NCI-H1092 treated with DMSO at 0.1 percent for 48 hours (cell line): ENCODE measurements around the gene MRAP2.

Source experiments
- DNase-seq: peaks from one replicate; lab custom pipeline; 2025; lab: John Stamatoyannopoulos, UW

The MRAP2 gene

DNA sequence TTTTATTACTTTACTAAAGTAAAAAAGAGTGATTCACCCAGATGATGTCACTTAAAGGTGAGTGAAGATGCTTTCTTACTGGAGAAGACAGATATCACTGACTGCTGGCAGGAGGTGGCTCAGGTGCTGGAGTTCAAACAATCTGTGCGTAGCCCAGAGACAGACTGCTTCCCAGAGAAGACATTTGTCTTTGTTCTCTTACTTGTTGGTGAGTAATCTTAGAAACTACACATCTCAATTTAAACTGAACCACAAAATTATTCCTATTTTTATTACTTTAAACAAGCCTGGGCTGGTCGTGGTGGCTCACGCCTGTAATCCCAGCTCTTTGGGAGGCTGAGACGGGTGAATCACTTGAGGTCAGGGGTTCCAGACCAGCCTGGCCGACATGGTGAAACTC lies 101.7 kb downstream of the MRAP2 start:
- no peak for DNase-seq

DNA sequence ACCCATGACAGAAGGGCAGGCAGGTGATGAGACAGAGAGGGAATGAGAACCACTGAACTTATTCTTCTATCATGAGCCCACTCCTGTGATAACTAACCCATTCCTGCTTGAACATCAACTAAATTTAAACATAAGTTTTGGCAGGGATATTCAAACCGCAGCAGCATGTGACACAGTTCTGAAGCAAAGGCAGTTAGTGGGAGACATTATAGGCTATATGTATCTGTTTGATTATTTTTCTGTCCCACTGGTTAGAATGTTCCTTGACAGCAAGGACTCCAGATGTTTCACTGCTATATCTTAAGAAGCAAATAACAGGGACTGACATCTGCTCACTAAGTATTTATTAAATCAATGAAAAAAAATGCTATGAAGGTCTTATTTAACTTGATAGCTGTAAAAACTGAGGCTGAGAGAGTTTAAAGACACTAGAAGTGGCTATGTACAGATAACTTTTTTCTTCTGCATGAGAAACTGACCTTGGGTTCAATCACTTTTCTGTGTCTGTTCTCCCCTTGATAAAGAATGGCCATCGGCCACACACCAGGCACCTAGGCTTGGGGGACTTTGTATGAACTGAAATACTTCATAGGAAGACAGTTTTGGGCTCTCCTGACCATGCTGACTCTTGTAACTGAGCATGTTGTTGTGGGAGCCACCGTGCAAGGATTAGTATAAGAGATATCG lies 102.9 kb downstream of the MRAP2 start:
- no peak for DNase-seq

DNA sequence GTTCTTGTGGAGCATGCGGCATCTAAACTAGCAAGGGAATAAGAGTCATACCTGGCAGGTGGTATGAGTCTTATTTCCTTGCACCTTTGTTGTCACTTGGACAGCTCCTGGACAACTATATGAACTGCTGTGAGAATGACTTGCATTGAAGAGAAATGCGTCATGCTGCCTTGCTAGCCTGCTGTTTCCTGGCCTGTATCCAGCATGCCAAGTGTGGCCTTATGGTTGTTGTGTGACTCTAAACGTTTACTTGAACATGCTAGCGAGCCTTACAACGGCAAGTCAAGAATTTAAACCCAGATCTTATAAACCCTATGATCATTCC lies 103.4 kb downstream of the MRAP2 start:
- DNase-seq, result no peak

DNA sequence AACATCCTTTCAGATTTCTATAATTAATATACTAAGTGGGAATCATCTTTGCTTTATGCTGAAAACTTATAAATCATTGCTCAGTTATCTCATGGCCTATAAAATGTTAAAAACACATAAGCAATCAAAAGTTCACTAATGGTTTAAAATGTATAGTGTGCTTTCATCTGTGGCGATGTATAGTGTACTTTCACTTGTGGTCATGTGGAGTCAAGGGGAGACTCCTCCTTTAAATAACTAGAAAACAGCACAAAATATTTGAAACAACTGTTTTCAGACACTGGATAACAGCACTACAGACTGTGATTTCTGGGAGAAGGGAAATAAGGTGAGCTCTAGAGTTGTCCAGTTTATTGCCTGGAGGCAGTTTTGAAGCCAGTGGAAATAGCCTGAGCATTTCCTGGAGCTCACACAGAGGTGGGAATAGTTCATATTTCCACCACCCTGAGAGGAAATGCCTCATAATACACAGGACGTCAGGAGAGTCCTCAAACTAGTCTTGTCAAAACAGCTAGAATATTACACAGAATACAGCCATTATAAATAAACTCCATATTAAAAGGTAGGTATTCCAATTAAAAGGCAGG lies 104.5 kb downstream of the MRAP2 start:
- no peak for DNase-seq

DNA sequence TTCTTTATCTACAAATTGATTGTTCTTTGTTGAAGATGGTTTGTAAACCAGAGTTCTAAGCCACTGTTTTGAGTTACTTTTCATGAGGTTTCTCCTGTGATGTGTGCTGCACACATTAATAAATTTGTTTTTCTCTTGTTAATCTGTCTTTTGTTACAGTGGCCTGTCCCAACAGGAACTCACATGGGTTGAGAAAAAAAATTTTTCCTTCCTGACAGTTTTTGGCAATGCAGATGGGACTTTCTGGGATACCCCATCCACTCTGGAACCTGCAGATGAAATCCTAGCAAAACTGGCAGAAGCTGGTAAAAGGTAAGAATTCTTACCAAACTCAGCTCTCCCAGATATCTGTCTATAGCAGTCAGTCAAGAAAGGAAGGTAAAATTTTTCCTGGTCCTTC lies 105.7 kb downstream of the MRAP2 start:
- no peak for DNase-seq
